HG02973 (cell line): Measurements from ENCODE around the gene EDAR.

Source experiments
- ATAC-seq: cut with Tn5 transposase; IDR thresholded peaks from one replicate; pipeline ENCODE4 v1.9.1; 2021; ENCODE audit warnings: moderate library complexity; ENCODE audit not compliant: unreplicated experiment

Gene EDAR

GRCh38 chr2:108926561-108927380 lies 62.2 kb downstream of the EDAR start:
- no peak for ATAC-seq

- no peak for ATAC-seq
Measured at GRCh38 chr2:108925735-108926134, 63.3 kb downstream of the EDAR start.

- ATAC-seq, result no peak
Measured at GRCh38 chr2:108925286-108925685, 63.7 kb downstream of the EDAR start.

- ATAC-seq, result no peak
Measured at GRCh38 chr2:108924580-108925251, 64.3 kb downstream of the EDAR start.

- ATAC-seq, result no peak
Measured at GRCh38 chr2:108923736-108924579, 65.1 kb downstream of the EDAR start.

- ATAC-seq, result no peak
Measured at GRCh38 chr2:108923019-108923700, 65.9 kb downstream of the EDAR start.

- ATAC-seq, result no peak
Measured at GRCh38 chr2:108922141-108922915, 66.7 kb downstream of the EDAR start.

- ATAC-seq, result no peak
Measured at GRCh38 chr2:108921096-108922030, 67.7 kb downstream of the EDAR start.

- no peak for ATAC-seq
Measured at GRCh38 chr2:108920686-108921085, 68.3 kb downstream of the EDAR start.

- no peak for ATAC-seq
Measured at GRCh38 chr2:108919571-108920373, 69.2 kb downstream of the EDAR start.

- no peak for ATAC-seq
Measured at GRCh38 chr2:108918941-108919341, 70.1 kb downstream of the EDAR start.

- ATAC-seq, result no peak
Measured at GRCh38 chr2:108918156-108918874, 70.7 kb downstream of the EDAR start.

- ATAC-seq, result no peak
Measured at GRCh38 chr2:108917526-108917925, 71.5 kb downstream of the EDAR start.

GRCh38 chr2:108916796-108917421 lies 72.1 kb downstream of the EDAR start:
- ATAC-seq, result no peak

- no peak for ATAC-seq
Measured at GRCh38 chr2:108916122-108916795, 72.8 kb downstream of the EDAR start.

GRCh38 chr2:108912629-108912902 lies 76.5 kb downstream of the EDAR start:
- no peak for ATAC-seq
